Lung (tissue), 12 donors: ENCODE measurements around the gene ADAMTS7. TPM values are rescaled to one million over a fixed set of nuclear protein-coding genes. Genes with fewer than 3 reads are reported as not detected.
"Not testable (repeated sequence)": the region's sequence is repeated elsewhere in the genome, so short reads cannot be mapped to it uniquely, and the experiment has no call there.

ENCODE experiments used
- ATAC-seq: fragments of 200-7000 bp; cut with Tn5 transposase; one replicate; pipeline ENCODE4 v1.9.1; 2020; ENCODE audit warnings: moderate number of reproducible peaks; ENCODE audit not compliant: insufficient read depth, low FRiP score
- DNase-seq, 3 donors: peaks; one replicate each; pipeline ENCODE4 v3.0.0-alpha.2; 2013 to 2017
- H3K27ac ChIP-seq, 2 donors: one replicate each; pipeline ENCODE4 v1.5.1; 2013; ENCODE audit warnings: mild to moderate bottlenecking in 2 of 2, moderate library complexity in 2 of 2, control low read depth in 1 of 2, inconsistent platforms in 1 of 2, low read depth in 1 of 2, low read length in 1 of 2
- H3K27me3 ChIP-seq, 3 donors: one replicate each; pipeline ENCODE4 v1.5.1; 2013; ENCODE audit warnings: low read length in 2 of 3; ENCODE audit not compliant: control insufficient read depth in 3 of 3, insufficient read depth in 3 of 3
- H3K36me3 ChIP-seq, 4 donors: one replicate each; pipeline ENCODE4 v1.5.1; 2013; ENCODE audit warnings: low read length in 4 of 4, mild to moderate bottlenecking in 1 of 4, moderate library complexity in 1 of 4; ENCODE audit not compliant: control insufficient read depth in 4 of 4, insufficient read depth in 4 of 4
- H3K4me1 ChIP-seq, 5 donors: one replicate each; pipeline ENCODE4 v1.5.1; 2013; ENCODE audit warnings: low read length in 5 of 5, mild to moderate bottlenecking in 2 of 5, moderate library complexity in 1 of 5; ENCODE audit not compliant: control insufficient read depth in 5 of 5, insufficient read depth in 5 of 5
- H3K4me3 ChIP-seq: one replicate; pipeline ENCODE4 v1.5.1; 2013; ENCODE audit warnings: mild to moderate bottlenecking, control low read depth, moderate library complexity
- H3K9ac ChIP-seq, 2 donors: one replicate each; pipeline ENCODE4 v1.5.1; 2013; ENCODE audit warnings: low read length in 2 of 2, control low read depth in 1 of 2; ENCODE audit not compliant: insufficient read depth in 1 of 2
- H3K9me3 ChIP-seq, 4 donors: one replicate each; pipeline ENCODE4 v1.5.1; 2013; ENCODE audit warnings: low read length in 3 of 4, mild to moderate bottlenecking in 1 of 4, moderate library complexity in 1 of 4; ENCODE audit not compliant: control insufficient read depth in 4 of 4, insufficient read depth in 3 of 4
- CTCF ChIP-seq: IDR thresholded peaks from 2 replicates; pipeline ENCODE4 v1.5.1; 2012; ENCODE audit warnings: mild to moderate bottlenecking; ENCODE audit errors: control extremely low read depth, extremely low read depth
- WGBS, 2 donors: extraction: QIAGEN DNeasy Blood & Tissue Kit; methylation state at CpG; one replicate each; pipeline ENCODE4 v1.1.7; 2013; 5-methylcytosine and 5-hydroxymethylcytosine counted together
- polyA plus RNA-seq, 2 donors: library from polyadenylated mRNA; stranded (reverse); fragments of 200-250 nt; gene quantifications; one replicate each; pipeline ENCODE4 v1.2.1, GENCODE V29; 2013
- total RNA-seq, 2 donors: library from RNA; depleted of rRNA in 1 of 2; stranded (reverse); fragments of >200 nt in 1 of 2; gene quantifications; one replicate each; pipeline ENCODE4 v1.2.1, GENCODE V29; 2014 to 2021
- donor health status: control.
- donor health status: control.
- donor health status: Bipolar disorder and iron deficiency.
- donor health status: healthy.
- donor health status: DM: yes; HTN: yes; CAD: no.

The ADAMTS7 gene
- total and polyA plus RNA-seq, 4 donors = 3.3 to 13.1 (median 5.2) TPM

- Histone ChIP-seq H3K36me3 (peaks cover 0 to 10% (median 2%) of the 10 kb centered on the region in 4 donors), H3K9me3 (no peaks in the 10 kb centered on the region), H3K27me3 (no peaks in the 10 kb centered on the region), H3K9ac (no peak overlapping the region), H3K4me3 (no peak overlapping the region), H3K27ac (no peak overlapping the region), H3K4me1 (no peaks in the 10 kb centered on the region)
- DNase-seq (no peak), ATAC-seq (no peak)
- TF ChIP-seq CTCF = no peak
- WGBS, 2 donors = 83 to 95% methylated on average over 13 of the region's 13 CpGs
Measured at GRCh38 chr15:78797951-78798350, 13.3 kb downstream of the ADAMTS7 start.

GRCh38 chr15:78796510-78796909 is 14.8 kb downstream of the ADAMTS7 start:
- Histone ChIP-seq H3K9ac (no peak overlapping the region), H3K4me1 (no peaks in the 10 kb centered on the region), H3K36me3 (peaks cover 0 to 10% (median 5%) of the 10 kb centered on the region in 4 donors), H3K27ac (no peak overlapping the region), H3K4me3 (no peak overlapping the region), H3K9me3 (no peaks in the 10 kb centered on the region), H3K27me3 (no peaks in the 10 kb centered on the region)
- ATAC-seq (no peak), DNase-seq (no peak)
- no peak for TF ChIP-seq CTCF
- WGBS, 2 donors = 95% methylated on average over 15 of the region's 15 CpGs

GRCh38 chr15:78795043-78795442 is 16.2 kb downstream of the ADAMTS7 start:
- Histone ChIP-seq H3K36me3 (peaks cover 0 to 10% (median 5%) of the 10 kb centered on the region in 4 donors), H3K27me3 (no peaks in the 10 kb centered on the region), H3K9me3 (no peaks in the 10 kb centered on the region), H3K9ac (no peak overlapping the region), H3K4me3 (no peak overlapping the region), H3K27ac (no peak overlapping the region), H3K4me1 (no peaks in the 10 kb centered on the region)
- TF ChIP-seq CTCF = no peak
- ATAC-seq (no peak), DNase-seq (no peak)

DNA sequence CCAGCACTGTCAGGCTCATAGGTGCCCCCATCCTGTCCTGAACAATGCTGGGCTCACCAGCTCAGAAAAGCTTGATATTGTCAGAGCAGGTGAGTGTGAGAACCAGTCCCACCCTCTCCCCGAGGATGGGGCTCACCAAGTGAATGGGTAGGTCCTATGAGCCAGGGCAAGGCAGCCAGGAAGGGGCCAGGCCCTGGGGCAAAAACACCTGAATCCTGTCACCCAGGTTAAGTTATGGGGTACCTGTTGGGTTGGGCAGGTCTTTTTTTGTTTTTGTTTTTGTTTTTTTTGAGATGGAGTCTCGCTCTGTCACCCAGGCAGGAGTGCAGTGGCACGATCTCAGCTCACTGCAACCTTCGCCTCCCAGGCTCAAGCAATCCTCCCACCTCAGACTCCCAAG is 16.8 kb downstream of the ADAMTS7 start:
- H3K9ac ChIP-seq, H3K9me3 ChIP-seq, ATAC-seq, H3K4me3 ChIP-seq, H3K27me3 ChIP-seq, DNase-seq, H3K36me3 ChIP-seq, H3K27ac ChIP-seq, H3K4me1 ChIP-seq: not testable (repeated sequence)
- 94% methylated on average over 4 of the region's 4 CpGs for WGBS, 2 donors
